Testis (tissue), 2 donors: ENCODE data around the gene CENPS.

Source experiments
- CTCF ChIP-seq, 3 experiments: fragments of 450-650 bp in 2 of 3; fragments of 200-600 bp in 1 of 3; sonication (generic) in 1 of 3; IDR thresholded peaks; one replicate each; pipeline ENCODE4 v1.5.1; 2016 to 2019; ENCODE audit warnings: antibody characterized with exemption in 3 of 3, mild to moderate bottlenecking in 2 of 3, moderate library complexity in 1 of 3
- POLR2A ChIP-seq: fragments of 450-650 bp; IDR thresholded peaks from one replicate; pipeline ENCODE4 v1.6.1; 2017; ENCODE audit warnings: antibody characterized with exemption, mild to moderate bottlenecking, moderate library complexity

GRCh38 chr1:10389271-10389973 lies 40.8 kb upstream of the CENPS start:
- TF ChIP-seq CTCF (IDR thresholded peaks at IDR 0.05) (no peak), POLR2A (no peak)
